ENCODE measurements around the gene CROT. TPM values are rescaled to one million over a fixed set of nuclear protein-coding genes. Genes with fewer than 3 reads are reported as not detected.

CROT gene
- total and polyA plus RNA-seq, 11 donors = 5.7 to 10.2 (median 8.4) TPM

DNA sequence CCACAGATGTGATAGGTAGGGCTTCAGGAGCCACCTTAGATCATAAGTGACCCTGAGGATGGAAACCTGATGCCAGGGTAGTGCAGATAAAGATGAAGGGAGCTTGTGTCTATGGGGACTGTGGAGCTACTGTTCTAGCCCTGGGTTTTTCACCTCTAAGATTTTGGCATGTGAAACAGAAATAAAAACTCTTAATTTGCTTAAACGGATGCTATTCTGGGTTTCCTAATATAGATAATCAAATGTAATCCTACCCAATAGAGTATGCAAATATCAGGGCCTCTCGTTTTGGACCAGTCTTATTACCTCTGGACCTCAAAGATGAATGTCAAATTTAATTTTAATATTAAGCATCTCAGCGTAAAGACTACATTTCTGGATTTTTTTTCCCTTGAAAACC is 80.7 kb downstream of the CROT start:
- DNase-seq = no peak
- no peak for TF ChIP-seq POLR2A (IDR thresholded peaks at IDR 0.05)
- TF ChIP-seq, protein P1, sequence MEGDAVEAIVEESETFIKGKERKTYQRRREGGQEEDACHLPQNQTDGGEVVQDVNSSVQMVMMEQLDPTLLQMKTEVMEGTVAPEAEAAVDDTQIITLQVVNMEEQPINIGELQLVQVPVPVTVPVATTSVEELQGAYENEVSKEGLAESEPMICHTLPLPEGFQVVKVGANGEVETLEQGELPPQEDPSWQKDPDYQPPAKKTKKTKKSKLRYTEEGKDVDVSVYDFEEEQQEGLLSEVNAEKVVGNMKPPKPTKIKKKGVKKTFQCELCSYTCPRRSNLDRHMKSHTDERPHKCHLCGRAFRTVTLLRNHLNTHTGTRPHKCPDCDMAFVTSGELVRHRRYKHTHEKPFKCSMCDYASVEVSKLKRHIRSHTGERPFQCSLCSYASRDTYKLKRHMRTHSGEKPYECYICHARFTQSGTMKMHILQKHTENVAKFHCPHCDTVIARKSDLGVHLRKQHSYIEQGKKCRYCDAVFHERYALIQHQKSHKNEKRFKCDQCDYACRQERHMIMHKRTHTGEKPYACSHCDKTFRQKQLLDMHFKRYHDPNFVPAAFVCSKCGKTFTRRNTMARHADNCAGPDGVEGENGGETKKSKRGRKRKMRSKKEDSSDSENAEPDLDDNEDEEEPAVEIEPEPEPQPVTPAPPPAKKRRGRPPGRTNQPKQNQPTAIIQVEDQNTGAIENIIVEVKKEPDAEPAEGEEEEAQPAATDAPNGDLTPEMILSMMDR (IDR thresholded peaks at IDR 0.05) = no peak
- no peak overlapping the region for H3K27ac ChIP-seq
- no peaks in the 10 kb centered on the region for H3K4me1 ChIP-seq
- no peak for ATAC-seq
- H3K36me3 ChIP-seq = peaks cover 0 to 36% (median 4%) of the 10 kb centered on the region in 9 donors
- 82 to 89% (median 84%) methylated on average over 3 of the region's 3 CpGs for WGBS, 4 donors
- intact Hi-C loops (cut with DNase I) = no loop called here
- no peaks in the 10 kb centered on the region for H3K9me3 ChIP-seq
- no peaks in the 10 kb centered on the region for H3K27me3 ChIP-seq
- no peak overlapping the region for H3K4me3 ChIP-seq

DNA sequence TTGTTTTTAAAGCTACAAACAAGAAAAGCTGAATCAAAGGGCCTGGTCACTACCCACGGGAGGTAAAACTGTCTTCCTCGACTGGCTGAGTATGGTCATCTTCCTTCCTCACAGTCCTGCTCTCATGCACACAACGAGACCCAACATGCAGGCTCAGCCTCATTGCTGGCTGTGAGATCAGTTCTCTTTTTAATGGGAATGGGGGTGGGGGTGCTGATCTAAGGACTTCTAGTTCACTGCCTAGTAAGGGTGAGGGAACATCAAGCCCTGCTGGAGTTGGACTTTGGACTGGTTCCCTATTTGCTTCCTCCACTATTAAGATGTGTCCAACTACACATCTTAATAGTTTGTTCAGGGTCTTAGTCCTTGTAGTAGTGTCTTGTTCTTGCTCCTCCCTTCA is 81.8 kb downstream of the CROT start:
- Histone ChIP-seq H3K36me3 (peaks cover 0 to 40% (median 5%) of the 10 kb centered on the region in 9 donors), H3K4me3 (no peak overlapping the region), H3K27me3 (no peaks in the 10 kb centered on the region), H3K9me3 (no peaks in the 10 kb centered on the region), H3K27ac (no peak overlapping the region), H3K4me1 (no peaks in the 10 kb centered on the region)
- intact Hi-C loops (cut with DNase I) = no loop called here
- 67 to 83% (median 73%) methylated on average over 3 of the region's 3 CpGs for WGBS, 4 donors
- peak in 3 of 4 donors; percentile 41 to 72 (median 59) for ATAC-seq
- peak in 2 of 5 donors; percentile 11 to 33 for DNase-seq
- TF ChIP-seq, protein P1 (IDR thresholded peaks at IDR 0.05) = no peak
- no peak for TF ChIP-seq POLR2A (IDR thresholded peaks at IDR 0.05)

DNA sequence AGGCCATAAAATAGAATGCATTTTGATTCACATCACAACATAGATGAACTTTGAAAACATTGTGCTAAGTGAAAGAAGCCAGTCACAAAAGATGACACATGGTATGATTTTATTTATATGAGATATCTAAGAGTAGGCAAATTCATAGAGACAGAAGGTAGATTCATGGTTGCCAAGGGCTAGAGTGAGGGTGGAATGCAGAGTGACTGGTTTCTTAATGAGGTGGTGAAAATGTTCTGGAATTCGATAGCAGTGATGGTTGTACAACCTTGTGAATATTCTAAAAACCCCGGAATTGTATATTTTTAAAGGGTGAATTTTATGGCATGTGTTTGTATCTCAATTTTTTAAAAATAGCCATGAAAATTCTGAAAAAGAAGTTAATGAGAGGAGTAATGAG is 87.1 kb downstream of the CROT start:
- Histone ChIP-seq H3K36me3 (peaks cover 0 to 35% (median 5%) of the 10 kb centered on the region in 9 donors), H3K27me3 (no peaks in the 10 kb centered on the region), H3K27ac (no peak overlapping the region), H3K4me1 (no peaks in the 10 kb centered on the region), H3K4me3 (no peak overlapping the region), H3K9me3 (no peaks in the 10 kb centered on the region)
- 86 to 91% (median 90%) methylated on average over 2 of the region's 2 CpGs for WGBS, 4 donors
- ATAC-seq (no peak), DNase-seq (no peak)
- intact Hi-C loops (cut with DNase I) = no loop called here
- TF ChIP-seq POLR2A (IDR thresholded peaks at IDR 0.05) = no peak
- TF ChIP-seq, protein P1 (IDR thresholded peaks at IDR 0.05) = no peak

DNA sequence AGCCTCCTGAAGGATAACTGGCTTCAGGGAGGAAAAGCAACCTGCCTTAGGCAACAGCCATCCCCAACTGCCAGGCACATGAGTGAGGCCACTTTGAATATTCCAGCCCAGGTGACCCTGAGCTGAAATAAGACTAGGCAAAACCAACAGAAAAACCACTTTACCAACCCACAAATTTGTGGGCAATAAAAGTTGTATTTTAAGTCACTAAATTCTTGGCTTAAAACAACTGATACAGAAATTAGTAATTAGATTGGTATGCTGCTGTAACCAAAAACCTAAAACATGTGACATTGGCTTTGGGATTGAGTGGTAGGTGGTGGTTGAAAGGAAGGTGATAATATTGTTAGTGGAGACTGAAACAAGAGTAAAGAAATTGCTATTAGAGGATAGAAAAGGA is 90.1 kb downstream of the CROT start:
- intact Hi-C loops (cut with DNase I) = no loop called here
- Histone ChIP-seq H3K36me3 (peaks cover 0 to 58% (median 5%) of the 10 kb centered on the region in 9 donors), H3K27me3 (no peaks in the 10 kb centered on the region), H3K9me3 (no peaks in the 10 kb centered on the region), H3K27ac (no peak overlapping the region), H3K4me1 (no peaks in the 10 kb centered on the region), H3K4me3 (no peak overlapping the region)
- DNase-seq = no peak
- no peak for ATAC-seq
- TF ChIP-seq, protein P1 (IDR thresholded peaks at IDR 0.05) = no peak
- TF ChIP-seq POLR2A (IDR thresholded peaks at IDR 0.05) = no peak
